ENCODE data around the gene FHOD3.

FHOD3 gene

GRCh38 chr18:36323421-36323820, 25.9 kb downstream of the FHOD3 start:
- no peak for DNase-seq

GRCh38 chr18:36325846-36326245, 28.3 kb downstream of the FHOD3 start:
- DNase-seq = no peak

DNA sequence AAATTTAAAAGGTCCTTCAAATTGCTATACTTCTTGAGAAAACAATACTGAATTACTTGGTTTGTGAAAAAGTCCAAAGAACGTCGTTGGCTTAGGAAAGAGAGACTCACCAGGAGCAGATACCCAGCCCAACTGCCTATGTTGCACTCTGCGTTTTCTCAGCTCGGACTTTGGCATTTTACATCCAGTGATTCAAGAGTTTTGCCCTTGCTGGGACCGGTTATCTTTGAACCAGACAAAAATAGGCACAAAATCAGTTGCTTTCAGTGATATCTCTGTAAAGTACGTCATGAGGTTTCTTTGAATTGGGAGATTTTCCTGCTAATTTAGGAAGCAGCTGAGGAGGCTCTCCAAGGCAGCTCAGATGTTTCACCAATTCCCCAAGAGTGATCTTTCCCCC, 29.3 kb downstream of the FHOD3 start:
- DNase-seq = no peak

- DNase-seq = no peak
Measured at GRCh38 chr18:36327352-36328316, 30.1 kb downstream of the FHOD3 start.

- no peak for DNase-seq
Measured at GRCh38 chr18:36328385-36328858, 30.9 kb downstream of the FHOD3 start.

DNA sequence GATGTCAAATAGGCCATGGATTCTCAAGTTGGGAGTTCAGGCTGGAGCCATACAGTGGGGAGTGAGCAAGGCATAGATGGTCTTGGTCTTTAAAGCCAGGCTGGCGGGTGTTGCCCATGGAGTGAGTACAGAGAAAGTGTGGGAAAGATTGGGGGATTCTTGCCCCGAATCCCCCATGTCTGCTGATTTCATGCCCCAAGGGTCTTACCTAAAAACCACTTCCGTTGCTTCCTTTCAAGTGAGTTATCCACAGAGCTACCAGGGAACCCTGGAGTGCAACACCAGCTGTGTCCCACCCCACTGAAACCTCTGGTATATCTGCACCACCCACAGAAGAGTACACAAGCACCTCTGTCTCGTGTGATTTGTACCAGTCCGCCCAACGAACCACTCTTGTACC, 31.4 kb downstream of the FHOD3 start:
- DNase-seq = no peak

GRCh38 chr18:36329684-36330434, 32.3 kb downstream of the FHOD3 start:
- DNase-seq = no peak

DNA sequence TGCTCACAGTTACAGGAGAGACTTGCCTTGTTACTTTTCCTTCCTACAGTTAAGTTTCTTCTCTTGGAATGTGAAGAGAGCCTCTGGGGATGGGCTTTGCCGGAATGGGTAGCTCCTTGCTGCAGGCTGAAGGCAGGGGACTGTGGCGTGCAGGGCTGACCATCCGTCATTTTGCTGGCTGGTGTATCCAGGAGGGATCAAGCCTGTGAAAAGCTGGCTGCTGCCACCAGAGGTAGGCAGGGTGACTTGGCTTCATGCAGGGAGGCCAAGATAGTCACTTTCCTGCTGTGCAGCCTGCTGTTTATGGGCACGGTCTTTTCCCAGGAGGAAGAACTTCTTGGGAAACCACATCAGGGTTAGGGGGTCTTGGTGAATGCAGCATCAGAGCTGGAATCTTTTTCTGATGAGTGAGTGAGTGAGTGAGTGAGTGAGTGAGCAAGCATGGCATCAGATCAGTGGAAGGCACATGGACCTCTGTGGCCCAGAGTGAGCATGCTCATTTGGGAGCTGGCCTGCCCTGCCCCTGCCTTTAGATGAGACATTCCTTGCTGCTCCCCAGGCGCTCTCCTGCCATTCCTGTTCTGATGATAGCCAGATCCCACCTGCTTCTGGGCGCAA, 33.0 kb downstream of the FHOD3 start:
- no peak for DNase-seq

DNA sequence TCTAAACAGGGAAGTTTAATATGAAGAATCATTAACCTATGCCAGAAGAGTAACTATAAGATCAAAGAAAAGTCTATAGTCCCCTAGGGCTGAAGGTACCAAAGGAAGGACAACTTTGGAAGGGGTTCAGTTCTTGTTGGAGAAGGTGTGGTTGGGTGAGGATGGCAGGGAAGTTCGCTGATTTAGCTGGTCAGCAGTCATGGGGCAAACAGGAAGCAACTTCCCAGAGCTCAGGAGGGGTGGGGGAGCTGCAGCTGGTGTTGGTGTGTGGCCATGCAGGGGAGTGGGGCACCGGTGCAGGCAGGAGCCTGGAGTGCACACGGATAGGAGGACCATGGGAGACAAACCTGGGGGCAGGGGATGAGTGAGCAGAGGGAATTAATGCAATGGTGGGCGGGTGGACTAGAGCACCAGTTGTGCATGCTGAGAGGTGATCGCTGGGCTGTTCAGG, 34.0 kb downstream of the FHOD3 start:
- DNase-seq = no peak

GRCh38 chr18:36333414-36333813, 35.9 kb downstream of the FHOD3 start:
- DNase-seq = no peak

DNA sequence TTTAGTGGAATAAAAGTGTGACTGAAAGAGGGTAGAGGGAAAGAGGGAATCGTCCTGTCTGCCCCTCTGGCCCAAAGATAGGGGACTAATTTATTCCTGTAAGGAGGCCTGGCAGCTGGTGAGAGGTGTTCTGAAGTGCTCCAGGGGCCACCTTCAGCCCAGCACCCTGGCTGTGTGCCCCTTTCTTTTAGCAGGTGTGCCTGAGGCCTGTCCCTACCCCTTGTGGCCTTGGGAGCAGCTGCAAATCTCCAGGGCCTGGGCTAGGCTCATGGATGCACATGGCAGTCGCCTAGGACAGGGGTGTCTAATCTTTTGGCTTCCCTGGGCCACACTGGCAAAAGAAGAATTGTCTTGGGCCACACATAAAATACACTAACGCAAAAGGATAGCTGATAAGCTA, 37.3 kb downstream of the FHOD3 start:
- DNase-seq = no peak

DNA sequence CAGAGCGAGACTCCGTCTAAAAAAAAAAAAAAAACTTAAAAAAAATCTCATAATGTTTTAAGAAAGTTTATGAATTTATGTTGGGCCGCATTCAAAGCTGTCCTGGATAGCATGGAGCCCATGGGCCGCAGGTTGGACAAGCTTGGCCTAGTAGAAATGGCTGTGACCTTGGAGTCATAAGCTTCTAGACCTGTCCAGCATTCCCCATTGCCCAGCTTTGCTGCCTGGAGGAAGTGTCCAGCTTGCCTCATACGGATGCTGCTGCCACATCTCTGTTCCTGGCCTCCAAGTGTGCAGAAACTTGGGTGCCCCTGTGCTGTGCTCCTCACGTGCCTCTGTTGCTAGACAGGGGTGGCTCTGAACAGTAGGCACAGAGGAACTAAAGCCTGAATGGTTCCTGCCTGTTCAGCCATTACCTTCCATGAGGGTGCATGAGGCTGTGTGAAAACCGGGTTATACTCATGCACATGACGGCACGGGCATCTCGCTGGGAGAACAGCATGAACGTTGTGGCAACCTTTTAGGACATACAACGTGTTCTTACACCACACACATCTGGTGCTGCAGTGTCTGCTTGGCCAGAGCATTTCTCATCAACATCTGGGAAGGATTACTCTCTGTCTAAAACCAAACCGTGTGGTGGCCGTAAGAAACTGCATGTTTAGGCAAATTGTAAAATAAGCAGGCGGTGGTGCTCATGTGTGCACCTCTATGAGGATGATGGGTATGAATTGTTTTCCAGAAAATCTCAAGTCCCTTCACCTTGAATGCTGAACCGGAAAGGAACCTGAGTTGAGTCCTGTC, 38.2 kb downstream of the FHOD3 start:
- no peak for DNase-seq

- no peak for DNase-seq
Measured at GRCh38 chr18:36337679-36338402, 40.3 kb downstream of the FHOD3 start.

DNA sequence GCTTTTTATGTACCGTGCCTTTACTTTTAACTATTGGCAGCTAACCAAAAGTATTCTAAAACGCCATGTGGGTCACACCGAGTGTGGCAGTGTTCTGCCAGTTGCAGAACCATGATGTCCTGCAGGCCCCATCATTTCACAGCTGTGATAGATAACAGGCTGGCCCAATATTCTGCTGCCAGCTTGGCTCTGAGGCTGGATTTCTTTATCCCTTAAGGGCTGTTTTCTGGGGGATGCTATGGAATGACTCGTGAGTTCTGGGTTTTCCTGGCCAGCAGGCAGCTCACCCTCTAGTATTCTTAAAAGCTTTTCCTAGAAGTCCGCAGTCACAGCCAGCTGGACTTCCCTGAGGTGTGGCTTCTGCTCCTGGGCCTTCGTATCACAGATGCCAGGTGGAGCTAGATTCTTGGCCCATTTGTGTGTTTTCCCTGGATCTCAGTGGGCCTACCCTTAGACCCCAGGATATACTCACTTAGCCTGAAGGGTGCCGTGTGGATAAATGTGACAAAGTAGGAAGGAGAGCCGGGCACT, 41.0 kb downstream of the FHOD3 start:
- DNase-seq = no peak

GRCh38 chr18:36340246-36340645, 42.7 kb downstream of the FHOD3 start:
- no peak for DNase-seq

- no peak for DNase-seq
Measured at GRCh38 chr18:36341944-36342343, 44.4 kb downstream of the FHOD3 start.

DNA sequence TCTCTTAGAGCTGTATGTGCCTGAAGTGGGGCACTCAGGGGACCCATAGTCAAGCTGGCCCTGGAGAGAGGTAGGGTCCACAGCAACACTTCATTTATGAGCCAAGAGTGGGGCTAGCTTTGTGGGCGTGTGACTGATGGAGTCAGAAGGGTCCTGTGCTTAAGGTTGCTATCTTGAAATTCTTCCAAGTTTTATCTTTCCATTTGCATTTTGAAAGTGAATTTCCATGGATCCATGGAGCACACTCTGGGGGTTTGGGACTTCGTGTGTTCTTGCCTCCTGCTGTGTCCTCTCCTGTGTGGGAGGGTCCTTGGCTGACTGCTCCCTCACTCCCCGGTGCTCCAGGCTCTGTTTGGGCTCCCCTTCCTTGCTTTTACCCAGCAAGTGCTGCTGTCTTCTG, 50.8 kb downstream of the FHOD3 start:
- no peak for DNase-seq

DNA sequence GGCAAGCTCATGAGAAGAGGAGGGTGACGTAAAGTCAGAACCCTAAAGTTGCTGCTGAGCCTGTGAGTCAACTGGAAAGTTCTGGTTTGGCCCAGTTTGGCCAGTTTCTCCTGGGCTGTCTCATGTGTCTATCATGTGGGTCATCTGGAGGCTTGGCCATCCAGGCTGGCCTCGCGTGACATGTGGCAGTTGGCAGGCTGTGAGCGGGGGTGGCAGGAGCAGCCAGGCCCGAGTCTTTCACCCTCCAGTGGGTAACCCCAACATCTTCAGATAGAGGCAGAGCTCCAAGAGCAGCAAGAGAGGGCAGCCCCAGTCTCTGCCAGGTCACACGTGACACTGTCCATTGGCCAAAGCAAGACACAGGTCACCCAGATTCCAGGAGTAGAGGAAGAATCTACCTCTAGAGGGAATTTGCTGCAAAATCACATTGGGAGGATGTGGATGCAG, 51.5 kb downstream of the FHOD3 start:
- DNase-seq = no peak

DNA sequence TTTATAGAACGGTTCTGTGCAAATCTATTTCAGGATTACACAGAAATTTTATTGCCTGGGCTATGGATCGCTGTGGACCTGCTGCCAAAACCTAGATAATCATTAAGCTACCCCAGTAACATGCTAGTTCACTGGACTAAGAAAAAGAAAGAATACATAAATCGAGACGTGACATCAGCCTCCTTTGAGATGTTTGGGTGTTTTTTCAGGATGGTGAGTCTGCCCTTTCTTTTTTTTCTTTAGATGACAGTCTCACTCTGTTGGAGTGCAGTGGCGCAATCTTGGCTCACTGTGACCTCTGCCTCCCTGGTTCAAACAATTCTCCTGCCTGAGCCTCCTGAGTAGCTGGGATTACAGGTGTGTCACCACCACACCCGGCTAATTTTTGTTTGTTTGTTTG, 52.0 kb downstream of the FHOD3 start:
- DNase-seq = no peak

DNA sequence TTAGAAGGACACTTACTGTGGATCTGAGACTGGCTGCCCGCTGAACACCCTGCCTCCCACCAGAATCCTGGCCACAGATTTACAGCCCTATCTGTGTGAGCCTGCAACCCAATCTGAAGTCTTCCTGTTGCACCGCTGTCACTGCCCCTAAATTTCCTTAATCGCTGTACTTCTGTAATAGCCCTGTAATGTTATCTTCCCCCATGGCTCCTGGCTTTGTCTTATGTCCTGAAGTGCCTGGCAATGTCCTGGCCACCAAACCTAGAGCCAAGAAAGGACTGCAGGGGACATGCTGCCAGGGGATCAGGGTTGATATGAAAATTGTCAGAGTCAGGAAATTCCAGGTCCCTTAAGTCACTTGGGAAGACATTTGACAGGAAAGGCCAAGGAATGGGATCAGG, 52.7 kb downstream of the FHOD3 start:
- no peak for DNase-seq

GRCh38 chr18:36350839-36351469, 53.4 kb downstream of the FHOD3 start:
- no peak for DNase-seq
